Loucy (cell line): ENCODE results near the gene E4F1.

ENCODE experiments used
- H2AFZ ChIP-seq: fragments of 200-600 bp; sonication (generic); 2 replicates; pipeline ENCODE4 v1.6.0; 2016; ENCODE audit warnings: antibody characterized with exemption, mild to moderate bottlenecking, low read length, moderate library complexity
- H3F3A ChIP-seq: fragments of 200-600 bp; 2 replicates; pipeline ENCODE4 v1.6.0; 2016; ENCODE audit warnings: antibody characterized with exemption, low read depth, mild to moderate bottlenecking
- H3K27me3 ChIP-seq: fragments of 200-600 bp; sonication (generic); 2 replicates; pipeline ENCODE4 v1.6.1; 2014; ENCODE audit warnings: low read length, mild to moderate bottlenecking; ENCODE audit not compliant: insufficient read depth, poor library complexity, severe bottlenecking
- H3K36me3 ChIP-seq: fragments of 200-600 bp; sonication (generic); 2 replicates; pipeline ENCODE4 v1.6.1; 2016; ENCODE audit warnings: low read length; ENCODE audit not compliant: insufficient read depth
- H3K4me1 ChIP-seq: fragments of 200-600 bp; sonication (generic); 2 replicates; pipeline ENCODE4 v1.5.1; 2014; ENCODE audit warnings: low read length, mild to moderate bottlenecking; ENCODE audit not compliant: insufficient read depth, poor library complexity, severe bottlenecking
- H3K4me2 ChIP-seq: fragments of 200-600 bp; sonication (generic); 2 replicates; pipeline ENCODE4 v1.6.0; 2014; ENCODE audit warnings: antibody characterized with exemption, low read length, low read depth, mild to moderate bottlenecking; ENCODE audit not compliant: poor library complexity, severe bottlenecking
- H3K4me3 ChIP-seq: fragments of 200-600 bp; sonication (generic); 2 replicates; pipeline ENCODE4 v1.5.1; 2014; ENCODE audit warnings: low read length, mild to moderate bottlenecking, mixed read lengths; ENCODE audit not compliant: poor library complexity, severe bottlenecking
- H3K79me2 ChIP-seq: fragments of 200-600 bp; sonication (generic); 2 replicates; pipeline ENCODE4 v1.6.1; 2014; ENCODE audit warnings: low read length; ENCODE audit not compliant: insufficient read depth
- H3K9ac ChIP-seq: fragments of 200-600 bp; sonication (generic); 2 replicates; pipeline ENCODE4 v1.6.0; 2014; ENCODE audit warnings: mild to moderate bottlenecking, low read depth, low read length, moderate library complexity; ENCODE audit not compliant: poor library complexity, severe bottlenecking
- H3K9me2 ChIP-seq: fragments of 200-600 bp; sonication (generic); replicated peaks from 2 replicates; pipeline ENCODE4 v1.6.1; 2016; ENCODE audit warnings: low read depth, low read length, mixed read lengths
- H3K9me3 ChIP-seq: fragments of 200-600 bp; sonication (generic); 2 replicates; pipeline ENCODE4 v1.6.1; 2014; ENCODE audit warnings: mild to moderate bottlenecking, antibody characterized with exemption, low read length, low read depth; ENCODE audit not compliant: insufficient read depth
- H4K20me1 ChIP-seq: fragments of 200-600 bp; sonication (generic); 2 replicates; pipeline ENCODE4 v1.6.0; 2014; ENCODE audit warnings: antibody characterized with exemption, low read length, mild to moderate bottlenecking; ENCODE audit not compliant: insufficient read depth, poor library complexity, severe bottlenecking
- CTCF ChIP-seq: fragments of 200-600 bp; sonication (generic); conservative IDR thresholded peaks from 2 replicates; pipeline ENCODE4 v1.5.1; 2014; ENCODE audit warnings: mild to moderate bottlenecking, antibody characterized with exemption, low read length
- EZH2phosphoT487 ChIP-seq: fragments of 200-600 bp; IDR thresholded peaks from 2 replicates; pipeline ENCODE4 v1.6.1; 2018; ENCODE audit warnings: antibody characterized with exemption, mild to moderate bottlenecking, moderate library complexity, borderline replicate concordance

The E4F1 gene

GRCh38 chr16:2237102-2237482, 13.7 kb downstream of the E4F1 start:
- Histone ChIP-seq H3K9ac (no peak overlapping the region), H3K27me3 (no peaks in the 10 kb centered on the region), H3K9me3 (no peaks in the 10 kb centered on the region), H3K4me3 (no peak overlapping the region), H2AFZ (no peak overlapping the region), H3K9me2 (no peaks in the 10 kb centered on the region), H3K4me1 (no peaks in the 10 kb centered on the region), H3K4me2 (no peak overlapping the region), H3K36me3 (no peaks in the 10 kb centered on the region; the same call in 1 of the 2 replicates), H4K20me1 (no peaks in the 10 kb centered on the region), H3F3A (no peaks in the 10 kb centered on the region), H3K79me2 (no peaks in the 10 kb centered on the region)
- no peak for TF ChIP-seq EZH2phosphoT487
- TF ChIP-seq CTCF: no peak

GRCh38 chr16:2237493-2238149, 14.2 kb downstream of the E4F1 start:
- H3K27me3 ChIP-seq: no peaks in the 10 kb centered on the region
- H3K9me2 ChIP-seq: no peaks in the 10 kb centered on the region
- TF ChIP-seq EZH2phosphoT487 (no peak), CTCF (no peak)
- H3K9me3 ChIP-seq: no peaks in the 10 kb centered on the region
- H3K79me2 ChIP-seq: no peaks in the 10 kb centered on the region
- no peak overlapping the region for H3K4me2 ChIP-seq
- no peaks in the 10 kb centered on the region for H4K20me1 ChIP-seq
- H3F3A ChIP-seq: no peaks in the 10 kb centered on the region
- H3K36me3 ChIP-seq: no peaks in the 10 kb centered on the region; the same call in 1 of the 2 replicates
- H3K9ac ChIP-seq: no peak overlapping the region
- H3K4me1 ChIP-seq: no peaks in the 10 kb centered on the region
- H3K4me3 ChIP-seq: no peak overlapping the region
- H2AFZ ChIP-seq: no peak overlapping the region

- no peaks in the 10 kb centered on the region for H3K36me3 ChIP-seq
- H3K9me2 ChIP-seq: no peaks in the 10 kb centered on the region
- TF ChIP-seq CTCF (no peak), EZH2phosphoT487 (no peak)
- H3F3A ChIP-seq: no peaks in the 10 kb centered on the region
- no peaks in the 10 kb centered on the region for H3K9me3 ChIP-seq
- H3K27me3 ChIP-seq: no peaks in the 10 kb centered on the region
- no peak overlapping the region for H3K4me3 ChIP-seq
- no peak overlapping the region for H3K4me2 ChIP-seq
- H3K9ac ChIP-seq: no peak overlapping the region
- H3K79me2 ChIP-seq: no peaks in the 10 kb centered on the region
- H4K20me1 ChIP-seq: no peaks in the 10 kb centered on the region
- H2AFZ ChIP-seq: no peak overlapping the region
- H3K4me1 ChIP-seq: no peaks in the 10 kb centered on the region
Measured at GRCh38 chr16:2238150-2238837, 14.9 kb downstream of the E4F1 start.
